Parathyroid adenoma (tissue), 2 donors: ENCODE measurements around the gene SLC30A1.
"Not testable (repeated sequence)": the region's sequence is repeated elsewhere in the genome, so short reads cannot be mapped to it uniquely, and the experiment has no call there.

Experiments
- H2AFZ ChIP-seq: fragments of 300-600 bp; sonication (generic); one replicate; pipeline ENCODE4 v1.7.0; 2017; ENCODE audit warnings: antibody characterized with exemption, mild to moderate bottlenecking
- H3K27ac ChIP-seq: fragments of 300-600 bp; sonication (generic); one replicate; pipeline ENCODE4 v1.7.0; 2017
- H3K27me3 ChIP-seq: fragments of 300-600 bp; sonication (generic); one replicate; pipeline ENCODE4 v1.7.0; 2017; ENCODE audit warnings: low read length; ENCODE audit not compliant: control insufficient read depth, insufficient read depth
- H3K36me3 ChIP-seq: fragments of 300-600 bp; sonication (generic); one replicate; pipeline ENCODE4 v1.7.0; 2017; ENCODE audit warnings: low read length; ENCODE audit not compliant: control insufficient read depth, insufficient read depth
- H3K4me1 ChIP-seq: fragments of 300-600 bp; sonication (generic); one replicate; pipeline ENCODE4 v1.7.0; 2017; ENCODE audit warnings: control low read depth
- H3K4me2 ChIP-seq: fragments of 300-600 bp; sonication (generic); one replicate; pipeline ENCODE4 v1.7.0; 2017; ENCODE audit warnings: low read length
- H3K4me3 ChIP-seq: fragments of 300-600 bp; sonication (generic); one replicate; pipeline ENCODE4 v1.7.0; 2017; ENCODE audit warnings: low read depth, low read length
- H3K79me2 ChIP-seq: fragments of 300-600 bp; sonication (generic); one replicate; pipeline ENCODE4 v1.7.0; 2017; ENCODE audit warnings: control low read depth
- H3K9ac ChIP-seq: fragments of 300-600 bp; sonication (generic); one replicate; pipeline ENCODE4 v1.7.0; 2017; ENCODE audit warnings: mild to moderate bottlenecking
- H3K9me3 ChIP-seq: fragments of 300-600 bp; sonication (generic); one replicate; pipeline ENCODE4 v1.7.0; 2017; ENCODE audit warnings: low read length; ENCODE audit not compliant: control insufficient read depth
- TF ChIP-seq, protein P1 (sequence below): fragments of 300-600 bp; sonication (generic); IDR thresholded peaks from one replicate; pipeline ENCODE4 v1.7.0; 2017; ENCODE audit warnings: antibody characterized with exemption, mild to moderate bottlenecking
- donor health status: primary hyperparathyroidism.

The SLC30A1 gene, protein sequence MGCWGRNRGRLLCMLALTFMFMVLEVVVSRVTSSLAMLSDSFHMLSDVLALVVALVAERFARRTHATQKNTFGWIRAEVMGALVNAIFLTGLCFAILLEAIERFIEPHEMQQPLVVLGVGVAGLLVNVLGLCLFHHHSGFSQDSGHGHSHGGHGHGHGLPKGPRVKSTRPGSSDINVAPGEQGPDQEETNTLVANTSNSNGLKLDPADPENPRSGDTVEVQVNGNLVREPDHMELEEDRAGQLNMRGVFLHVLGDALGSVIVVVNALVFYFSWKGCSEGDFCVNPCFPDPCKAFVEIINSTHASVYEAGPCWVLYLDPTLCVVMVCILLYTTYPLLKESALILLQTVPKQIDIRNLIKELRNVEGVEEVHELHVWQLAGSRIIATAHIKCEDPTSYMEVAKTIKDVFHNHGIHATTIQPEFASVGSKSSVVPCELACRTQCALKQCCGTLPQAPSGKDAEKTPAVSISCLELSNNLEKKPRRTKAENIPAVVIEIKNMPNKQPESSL

GRCh38 chr1:211578640-211579439 lies at the start of gene SLC30A1:
Gene SLC30A1 (minus strand): TSS chr1:211579161. CDS start chr1:211578612, 549 bp downstream.
- Histone ChIP-seq H3K79me2 (no peaks in the 10 kb centered on the region), H3K27ac (peak within 1 kb of the TSS; percentile 84), H3K4me1 (no peaks in the 10 kb centered on the region), H2AFZ (peak within 1 kb of the TSS; percentile 91), H3K4me2 (peak within 1 kb of the TSS; percentile 91), H3K36me3 (no peaks in the 10 kb centered on the region), H3K27me3 (no peaks in the 10 kb centered on the region), H3K4me3 (peak within 1 kb of the TSS; percentile 88), H3K9ac (peak within 1 kb of the TSS; percentile 80), H3K9me3 (no peaks in the 10 kb centered on the region)
- TF ChIP-seq, protein P1, sequence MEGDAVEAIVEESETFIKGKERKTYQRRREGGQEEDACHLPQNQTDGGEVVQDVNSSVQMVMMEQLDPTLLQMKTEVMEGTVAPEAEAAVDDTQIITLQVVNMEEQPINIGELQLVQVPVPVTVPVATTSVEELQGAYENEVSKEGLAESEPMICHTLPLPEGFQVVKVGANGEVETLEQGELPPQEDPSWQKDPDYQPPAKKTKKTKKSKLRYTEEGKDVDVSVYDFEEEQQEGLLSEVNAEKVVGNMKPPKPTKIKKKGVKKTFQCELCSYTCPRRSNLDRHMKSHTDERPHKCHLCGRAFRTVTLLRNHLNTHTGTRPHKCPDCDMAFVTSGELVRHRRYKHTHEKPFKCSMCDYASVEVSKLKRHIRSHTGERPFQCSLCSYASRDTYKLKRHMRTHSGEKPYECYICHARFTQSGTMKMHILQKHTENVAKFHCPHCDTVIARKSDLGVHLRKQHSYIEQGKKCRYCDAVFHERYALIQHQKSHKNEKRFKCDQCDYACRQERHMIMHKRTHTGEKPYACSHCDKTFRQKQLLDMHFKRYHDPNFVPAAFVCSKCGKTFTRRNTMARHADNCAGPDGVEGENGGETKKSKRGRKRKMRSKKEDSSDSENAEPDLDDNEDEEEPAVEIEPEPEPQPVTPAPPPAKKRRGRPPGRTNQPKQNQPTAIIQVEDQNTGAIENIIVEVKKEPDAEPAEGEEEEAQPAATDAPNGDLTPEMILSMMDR, result no peak

- Histone ChIP-seq H3K27ac (no peak overlapping the region), H3K9me3 (no peaks in the 10 kb centered on the region), H3K36me3 (no peaks in the 10 kb centered on the region), H3K27me3 (no peaks in the 10 kb centered on the region), H3K4me1 (no peaks in the 10 kb centered on the region), H2AFZ (no peak overlapping the region), H3K4me3 (no peak overlapping the region), H3K79me2 (no peaks in the 10 kb centered on the region), H3K4me2 (no peak overlapping the region), H3K9ac (no peak overlapping the region)
- TF ChIP-seq, protein P1, result no peak
Observed at GRCh38 chr1:211628417-211628816, 49.5 kb upstream of the SLC30A1 start.

DNA sequence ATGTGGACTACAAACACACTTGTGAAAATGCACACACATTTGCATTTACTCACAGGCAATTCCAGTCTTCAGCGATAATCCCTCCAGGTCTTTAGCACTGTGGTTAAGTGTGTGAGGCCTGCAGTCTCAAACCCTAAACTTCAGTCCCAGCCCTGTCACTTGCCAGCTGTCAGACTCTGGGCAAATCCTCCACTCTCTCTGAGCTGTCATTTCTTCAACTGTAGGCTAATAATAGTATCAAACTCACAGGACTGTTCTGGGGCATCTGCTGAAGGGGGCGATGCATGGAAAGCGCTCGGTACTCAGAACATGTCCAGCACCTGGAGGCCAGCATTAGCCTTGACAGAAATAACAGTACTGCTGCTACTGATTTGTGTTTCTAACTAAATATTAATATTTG lies 48.3 kb upstream of the SLC30A1 start:
- no peak overlapping the region for H3K27ac ChIP-seq
- no peak overlapping the region for H3K9ac ChIP-seq
- no peaks in the 10 kb centered on the region for H3K9me3 ChIP-seq
- H3K36me3 ChIP-seq, result no peaks in the 10 kb centered on the region
- no peak overlapping the region for H2AFZ ChIP-seq
- H3K4me2 ChIP-seq, result no peak overlapping the region
- H3K4me1 ChIP-seq, result no peaks in the 10 kb centered on the region
- TF ChIP-seq, protein P1, result no peak
- no peaks in the 10 kb centered on the region for H3K79me2 ChIP-seq
- H3K4me3 ChIP-seq, result no peak overlapping the region
- H3K27me3 ChIP-seq, result no peaks in the 10 kb centered on the region

GRCh38 chr1:211625866-211626265 lies 46.9 kb upstream of the SLC30A1 start:
- not testable (repeated sequence) for H3K4me3 ChIP-seq, H3K9ac ChIP-seq, H3K4me2 ChIP-seq, H2AFZ ChIP-seq, H3K27me3 ChIP-seq, H3K9me3 ChIP-seq, H3K4me1 ChIP-seq, H3K36me3 ChIP-seq, H3K27ac ChIP-seq, H3K79me2 ChIP-seq

- no peak overlapping the region for H3K9ac ChIP-seq
- no peaks in the 10 kb centered on the region for H3K9me3 ChIP-seq
- H3K27ac ChIP-seq, result no peak overlapping the region
- H2AFZ ChIP-seq, result no peak overlapping the region
- TF ChIP-seq, protein P1, result no peak
- H3K79me2 ChIP-seq, result no peaks in the 10 kb centered on the region
- H3K4me1 ChIP-seq, result no peaks in the 10 kb centered on the region
- H3K27me3 ChIP-seq, result no peaks in the 10 kb centered on the region
- H3K4me2 ChIP-seq, result no peak overlapping the region
- no peaks in the 10 kb centered on the region for H3K36me3 ChIP-seq
- no peak overlapping the region for H3K4me3 ChIP-seq
Observed at GRCh38 chr1:211625040-211625439, 46.1 kb upstream of the SLC30A1 start.
